HG02840 (cell line): ENCODE measurements around the gene SNRNP48.

Source experiments
- ATAC-seq: cut with Tn5 transposase; IDR thresholded peaks from one replicate; pipeline ENCODE4 v1.9.1; 2021; ENCODE audit warnings: mild to moderate bottlenecking, moderate library complexity, moderate number of reproducible peaks; ENCODE audit not compliant: unreplicated experiment, low FRiP score

SNRNP48 gene

DNA sequence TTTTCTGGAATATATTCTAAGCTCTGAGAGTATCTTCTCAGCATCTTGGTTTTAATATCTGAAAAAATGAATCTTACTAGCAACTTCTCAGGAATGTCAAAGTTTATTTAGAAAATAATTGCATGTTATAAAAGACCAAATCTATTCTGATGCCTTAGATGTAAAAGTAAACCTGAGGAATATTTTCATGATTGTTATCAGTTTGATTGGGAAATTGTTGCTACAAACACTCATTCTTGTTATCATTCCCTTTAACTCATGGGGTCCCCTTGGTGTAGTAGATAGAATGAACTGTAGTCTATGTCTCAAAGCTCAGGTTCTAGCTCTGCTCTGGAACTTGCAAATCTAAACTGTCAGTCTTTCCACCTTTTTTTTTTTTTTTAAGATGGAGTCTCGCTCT is 50.0 kb downstream of the SNRNP48 start:
- no peak for ATAC-seq

DNA sequence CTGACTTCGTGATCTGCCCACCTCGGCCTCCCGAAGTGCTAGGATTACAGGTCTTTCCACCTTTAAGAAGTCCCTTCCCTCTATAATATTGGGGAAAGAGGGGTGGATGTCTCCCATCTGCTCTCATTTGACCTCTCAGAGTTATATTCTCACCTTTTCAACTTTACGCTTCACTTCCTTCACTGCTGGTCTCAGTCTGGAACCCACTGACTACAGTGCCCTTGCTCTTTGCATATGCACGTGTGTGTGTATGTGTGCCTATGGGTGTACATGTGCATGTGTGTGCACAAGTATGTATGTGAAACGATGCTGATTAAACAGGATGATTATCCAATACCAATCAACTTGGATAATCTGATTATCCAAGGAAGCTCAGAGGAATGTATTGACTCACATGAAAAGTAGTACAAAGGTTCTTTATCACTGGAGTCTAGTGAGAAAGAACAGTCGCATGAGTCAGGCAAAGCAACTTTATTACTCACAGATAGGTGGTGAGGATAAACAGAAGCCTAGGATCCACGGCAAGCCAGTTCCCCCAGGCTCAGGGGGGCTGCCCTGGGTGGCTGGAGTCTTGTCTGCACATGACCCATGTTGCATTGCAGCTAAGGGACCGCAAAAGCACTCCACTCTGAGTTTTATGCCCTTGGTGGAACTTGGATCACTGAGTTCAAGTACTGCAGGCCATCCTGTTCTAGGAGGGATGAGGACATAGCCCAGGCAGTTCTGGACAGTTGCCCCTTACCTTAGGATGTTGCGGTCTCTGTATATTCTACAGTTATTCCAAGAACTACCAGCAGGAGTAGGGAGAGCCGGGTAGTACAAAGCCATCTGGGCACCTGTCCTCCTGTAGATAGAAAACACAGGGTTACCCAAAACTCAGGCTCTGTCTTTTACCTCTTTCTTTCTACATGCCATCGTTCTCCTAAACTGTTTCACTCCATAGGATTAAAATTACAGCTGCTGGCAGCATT is 50.9 kb downstream of the SNRNP48 start:
- ATAC-seq = no peak

DNA sequence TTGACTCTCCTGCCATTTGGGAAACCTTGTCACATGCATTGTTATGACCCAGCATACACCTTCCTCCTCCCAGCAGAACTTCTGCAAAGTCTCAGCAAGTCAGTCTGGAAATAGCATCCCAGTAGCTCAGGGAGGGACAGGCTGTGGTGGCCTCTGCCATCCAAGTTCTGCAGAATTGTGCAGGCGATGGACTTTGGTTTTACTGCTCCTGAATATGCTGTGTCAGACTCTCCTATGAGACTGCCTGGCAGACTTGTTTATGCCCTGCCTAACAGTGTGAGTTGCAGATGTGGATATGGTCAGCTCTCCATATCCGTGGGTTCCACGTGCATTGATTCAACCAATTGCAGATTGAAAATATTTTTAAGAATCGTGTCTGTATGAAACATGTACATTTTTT is 52.8 kb downstream of the SNRNP48 start:
- ATAC-seq = no peak

DNA sequence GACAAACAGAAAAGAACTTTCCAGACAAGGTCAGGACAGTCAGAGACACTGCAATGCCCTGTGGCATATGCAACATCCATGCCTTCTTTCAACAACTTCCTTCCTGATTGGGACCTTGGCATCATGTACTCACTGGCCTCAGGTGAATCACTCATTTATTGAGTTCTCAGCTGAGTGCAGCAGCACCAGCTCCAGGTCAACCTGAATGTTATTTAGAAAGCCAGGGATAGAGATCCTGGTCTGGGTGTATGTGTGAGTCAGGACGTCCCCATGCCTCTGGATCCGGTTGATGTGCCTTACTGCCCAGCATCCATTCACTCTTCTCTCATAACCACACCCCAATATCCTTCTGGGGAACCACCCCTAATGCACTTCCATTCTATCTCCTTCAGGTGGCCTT is 54.4 kb downstream of the SNRNP48 start:
- no peak for ATAC-seq

DNA sequence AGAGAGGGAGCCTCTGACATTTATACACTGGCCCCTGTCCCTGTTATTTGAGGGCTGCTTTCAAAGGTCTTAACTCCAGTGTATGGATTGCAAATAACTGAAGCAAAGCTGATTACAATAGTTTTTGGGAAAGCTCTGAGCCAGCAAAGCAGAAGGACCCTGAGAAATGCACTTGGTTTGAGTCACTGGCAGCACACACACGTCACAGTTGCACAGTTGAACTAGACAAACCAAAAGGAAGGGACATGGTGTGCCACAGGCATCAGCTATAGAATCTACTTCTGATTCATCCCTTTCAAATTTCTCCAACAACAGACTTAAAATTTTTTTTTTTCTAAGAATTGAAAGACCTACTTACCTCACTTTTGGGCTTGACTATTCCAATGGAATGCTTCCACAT is 56.4 kb downstream of the SNRNP48 start:
- no peak for ATAC-seq

DNA sequence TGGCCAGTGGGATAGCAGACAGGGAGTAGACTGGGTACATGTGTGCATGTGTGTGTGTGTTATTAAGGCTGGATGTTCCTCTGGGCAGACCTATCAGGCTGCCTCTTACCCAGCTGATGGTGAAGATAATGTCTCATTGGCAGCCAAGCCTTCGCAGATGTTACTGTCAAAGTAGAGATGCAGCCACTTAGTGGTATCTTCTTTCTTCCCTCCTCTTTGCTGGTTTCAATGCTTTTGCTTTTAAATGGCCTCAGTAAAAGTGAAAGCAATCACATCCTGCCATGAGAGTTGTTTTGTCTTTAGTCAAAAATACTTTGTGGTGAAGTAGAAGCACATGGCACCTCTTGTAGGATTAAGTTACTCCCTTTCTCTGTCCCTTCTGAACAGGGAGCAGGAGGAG is 57.5 kb downstream of the SNRNP48 start:
- no peak for ATAC-seq

DNA sequence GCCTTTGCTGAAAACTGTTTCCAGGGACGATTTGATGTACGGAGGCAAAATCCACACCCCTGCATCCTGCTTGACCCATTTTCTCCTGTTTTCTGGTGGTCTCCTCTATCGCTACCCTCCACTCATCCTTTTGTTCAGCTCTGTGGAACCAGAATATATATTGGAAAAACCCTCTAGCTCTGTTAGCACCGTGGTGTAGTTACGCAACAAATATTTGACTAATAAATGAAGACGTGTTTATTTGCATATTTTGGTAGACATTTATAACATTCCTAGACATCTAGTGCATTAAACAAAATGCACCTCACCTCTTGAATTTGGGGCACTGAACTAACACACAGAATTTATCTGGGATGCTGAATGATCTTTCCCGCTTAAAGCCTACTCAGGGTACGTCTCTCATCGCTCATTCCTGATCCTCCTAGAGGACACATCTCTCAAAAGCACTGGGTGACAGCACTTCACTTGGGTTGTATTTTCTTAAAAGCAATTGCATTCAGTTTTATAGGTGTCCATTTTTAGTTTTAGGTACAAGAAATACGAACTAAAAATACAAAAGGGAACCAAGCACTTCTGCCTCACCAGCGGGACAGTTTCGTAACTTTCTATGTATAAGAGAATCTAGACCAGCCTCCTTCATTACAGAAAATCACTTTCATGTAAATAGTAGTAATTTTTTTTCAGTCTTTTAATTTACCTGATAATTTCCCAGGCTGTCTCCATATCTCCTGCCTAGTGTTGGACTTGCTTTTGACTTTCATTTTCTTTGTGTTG is 59.2 kb downstream of the SNRNP48 start:
- no peak for ATAC-seq

DNA sequence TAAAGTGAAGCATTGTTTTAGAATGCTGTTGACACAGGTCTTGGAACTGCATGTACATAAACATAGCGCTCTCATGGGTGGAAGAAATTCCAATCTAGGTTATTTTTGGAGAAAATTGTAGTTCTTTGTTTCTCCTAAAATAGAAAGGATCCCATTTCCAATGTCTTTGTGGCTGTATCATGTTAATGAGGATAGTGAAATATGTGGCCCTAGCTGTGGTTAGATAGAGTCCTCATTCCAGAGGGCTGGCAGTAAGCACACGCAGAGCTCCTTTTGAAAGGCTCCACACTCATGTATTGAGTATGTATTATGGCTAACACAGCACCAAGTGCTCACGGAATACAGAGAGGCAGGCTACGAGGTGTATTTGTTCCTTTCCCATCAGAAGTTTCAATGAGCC is 60.9 kb downstream of the SNRNP48 start:
- no peak for ATAC-seq

DNA sequence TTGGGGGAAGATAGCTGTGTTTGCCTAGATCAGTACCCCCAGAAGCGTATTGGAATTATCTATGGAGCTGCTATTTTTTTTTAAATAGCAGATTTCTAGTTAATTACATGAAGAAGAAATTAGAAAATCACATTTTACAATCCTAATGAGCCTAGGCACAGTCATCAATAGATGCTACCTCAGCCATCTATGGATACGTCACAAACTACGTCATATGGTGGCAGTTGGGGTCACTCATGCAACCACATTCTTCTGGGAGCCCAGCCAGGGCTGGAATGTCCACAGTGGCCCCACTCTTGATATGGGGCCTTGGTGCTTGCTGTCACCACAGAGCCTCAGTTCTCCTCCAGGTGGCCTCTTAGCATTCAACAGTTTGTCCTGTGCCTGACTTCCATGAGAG is 63.0 kb downstream of the SNRNP48 start:
- no peak for ATAC-seq

DNA sequence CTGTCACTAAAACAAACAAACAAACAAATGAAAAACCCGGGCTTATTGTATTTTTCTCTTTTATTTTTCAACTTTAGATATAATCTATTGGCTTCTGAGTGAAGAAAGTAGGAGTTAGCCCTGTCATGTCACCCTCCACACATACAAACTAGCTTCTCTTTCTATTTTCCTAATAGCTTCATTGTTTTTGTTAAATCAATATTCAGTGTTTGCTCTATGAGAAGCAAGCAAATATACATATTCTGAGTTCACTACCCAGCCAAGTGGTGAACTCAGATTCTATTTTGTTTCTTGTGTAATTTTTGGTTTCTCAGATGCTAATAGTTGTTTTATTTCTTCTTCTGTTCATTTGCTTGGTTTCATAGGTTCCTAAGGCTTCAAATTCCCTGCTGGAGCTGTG is 66.4 kb downstream of the SNRNP48 start:
- no peak for ATAC-seq

DNA sequence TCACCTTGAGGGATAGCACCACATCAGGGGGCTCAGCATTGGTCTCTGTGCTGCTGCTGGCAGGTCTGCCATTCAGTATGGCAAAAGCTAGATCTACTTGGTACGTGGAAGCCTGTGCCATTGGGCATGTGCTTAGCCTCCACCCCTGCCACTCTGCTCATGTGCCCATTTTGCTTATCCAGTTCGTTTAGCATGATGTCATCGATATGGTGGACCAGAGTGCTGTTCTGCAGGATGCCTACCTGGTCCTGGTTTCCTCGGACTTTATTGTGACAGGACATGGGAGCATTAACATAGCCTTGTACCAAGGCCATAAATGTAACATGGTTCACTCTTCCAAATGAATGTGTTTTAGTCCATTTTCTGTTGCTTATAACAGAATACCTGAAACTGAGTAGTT is 68.5 kb downstream of the SNRNP48 start:
- no peak for ATAC-seq

DNA sequence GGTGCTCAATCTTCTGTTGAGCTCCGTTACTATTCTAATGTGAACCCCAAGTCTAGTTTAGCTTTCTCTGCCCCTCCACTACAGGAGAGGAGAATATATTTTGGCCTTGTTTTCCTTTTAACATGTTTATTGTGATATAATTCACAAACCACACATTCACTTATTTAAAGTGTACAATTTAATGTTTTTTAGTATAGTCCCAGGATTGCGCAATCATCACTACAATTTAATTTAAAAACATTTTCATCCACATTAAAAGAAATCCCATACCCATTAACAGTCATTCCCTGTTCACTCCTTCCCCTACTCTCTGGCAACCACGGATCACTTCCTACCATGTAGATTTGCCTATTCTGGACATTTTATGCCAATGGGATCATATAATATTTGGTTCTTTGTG is 71.4 kb downstream of the SNRNP48 start:
- no peak for ATAC-seq
